T-cell (primary cell): ENCODE results near the gene SCARB1. TPM values are rescaled to one million over a fixed set of nuclear protein-coding genes. Genes with fewer than 3 reads are reported as not detected.
A peak's percentile ranks its signal among the peaks of the same experiment; 100 is the strongest.

ENCODE experiments used
- ATAC-seq, 4 experiments: fragments of 200-7000 bp in 3 of 4; fragments of 150-1000 bp in 1 of 4; cut with Tn5 transposase; replicated peaks in 1 of 4; 1 replicate in 3 of 4; 2 replicates in 1 of 4; pipeline ENCODE4 v1.10.0; 2021; ENCODE audit warnings: moderate library complexity in 3 of 4, mild to moderate bottlenecking in 2 of 4, moderate number of reproducible peaks in 1 of 4
- CTCF ChIA-PET, 2 donors: fragments of 300-600 bp; sonication (Branson Sonifier 250); formaldehyde crosslinking; loops; one replicate each; lab custom pipeline; 2022; ENCODE audit warnings: antibody characterized with exemption in 2 of 2; lab: Charles Lee
- POLR2A ChIA-PET, 2 donors: fragments of 300-600 bp; sonication (Branson Sonifier 250); formaldehyde crosslinking; loops; one replicate each; lab custom pipeline; 2022; ENCODE audit warnings: antibody characterized with exemption in 2 of 2; lab: Charles Lee
- DNase-seq, 35 experiments: peaks; one replicate each; pipeline versions ENCODE4 v3.0.0 to v3.0.0-alpha.2; 2013 to 2023
- H3K27ac ChIP-seq: one replicate; pipeline ENCODE4 v1.5.1; 2013; ENCODE audit warnings: low read length
- H3K27me3 ChIP-seq, 2 experiments: replicated peaks in 1 of 2; 1 replicate in 1 of 2; 2 replicates in 1 of 2; pipeline versions ENCODE4 v1.6.1 to v1.7.0; 2013; ENCODE audit warnings: low read length in 1 of 2, mixed read lengths in 1 of 2; ENCODE audit not compliant: control insufficient read depth in 2 of 2, insufficient read depth in 2 of 2; ENCODE audit errors: extremely low read depth in 1 of 2
- H3K36me3 ChIP-seq, 2 donors: 1 replicate in 1 of 2; 2 replicates in 1 of 2; pipeline versions ENCODE4 v1.6.1 to v1.7.0; 2013; ENCODE audit warnings: low read length in 1 of 2; ENCODE audit not compliant: control insufficient read depth in 2 of 2, insufficient read depth in 1 of 2; ENCODE audit errors: extremely low read depth in 1 of 2
- H3K4me1 ChIP-seq, 2 experiments: 1 replicate in 1 of 2; 2 replicates in 1 of 2; pipeline versions ENCODE4 v1.6.1 to v1.7.0; 2013; ENCODE audit warnings: low read length in 2 of 2, mixed read lengths in 1 of 2; ENCODE audit not compliant: insufficient read depth in 2 of 2, control insufficient read depth in 1 of 2; ENCODE audit errors: extremely low read depth in 1 of 2
- H3K4me3 ChIP-seq, 2 donors: 1 replicate in 1 of 2; 2 replicates in 1 of 2; pipeline versions ENCODE4 v1.5.1 to v1.7.0; 2013; ENCODE audit warnings: mild to moderate bottlenecking in 2 of 2, low read length in 1 of 2, moderate library complexity in 1 of 2; ENCODE audit not compliant: control insufficient read depth in 1 of 2; ENCODE audit errors: extremely low read depth in 1 of 2
- H3K9me3 ChIP-seq: 2 replicates; pipeline ENCODE4 v1.7.0; 2013
- H3K27ac Mint-ChIP-seq, 2 donors: one replicate each; pipeline ENCODE4 v1.8.0; 2020 to 2021; ENCODE audit warnings: mild to moderate bottlenecking in 2 of 2, mixed read lengths in 2 of 2
- H3K27me3 Mint-ChIP-seq, 2 donors: one replicate each; pipeline ENCODE4 v1.8.0; 2021 to 2022; ENCODE audit warnings: mixed read lengths in 2 of 2
- H3K36me3 Mint-ChIP-seq: one replicate; pipeline ENCODE4 v1.8.0; 2021; ENCODE audit warnings: mixed read lengths
- H3K4me1 Mint-ChIP-seq, 3 donors: one replicate each; pipeline ENCODE4 v1.8.0; 2020 to 2022; ENCODE audit warnings: mixed read lengths in 3 of 3, mild to moderate bottlenecking in 1 of 3
- H3K4me3 Mint-ChIP-seq, 3 donors: one replicate each; pipeline ENCODE4 v1.8.0; 2020 to 2022; ENCODE audit warnings: mild to moderate bottlenecking in 3 of 3, mixed read lengths in 3 of 3, moderate library complexity in 3 of 3
- H3K9me3 Mint-ChIP-seq, 3 donors: one replicate each; pipeline ENCODE4 v1.8.0; 2020 to 2022; ENCODE audit warnings: mixed read lengths in 3 of 3
- WGBS: methylation state at CpG from one replicate; pipeline ENCODE4 v1.1.5; 2013; ENCODE audit warnings: missing lambda C conversion rate; ENCODE audit not compliant: insufficient coverage; 5-methylcytosine and 5-hydroxymethylcytosine counted together
- total RNA-seq, 35 experiments: library from RNA in 6 of 35; stranded (reverse) in 6 of 35; fragments of 120-200 nt in 1 of 35; gene quantifications; one replicate each; pipeline versions ENCODE4 v1.2.1 to v1.2.4 and lab custom pipeline; 2013 to 2026

SCARB1 gene
- total RNA-seq, 5 donors from 2014 or later (not counting 1 experiment from before 2014, with no cell fraction given), result 3.1 to 5.6 (median 4.5) TPM

DNA sequence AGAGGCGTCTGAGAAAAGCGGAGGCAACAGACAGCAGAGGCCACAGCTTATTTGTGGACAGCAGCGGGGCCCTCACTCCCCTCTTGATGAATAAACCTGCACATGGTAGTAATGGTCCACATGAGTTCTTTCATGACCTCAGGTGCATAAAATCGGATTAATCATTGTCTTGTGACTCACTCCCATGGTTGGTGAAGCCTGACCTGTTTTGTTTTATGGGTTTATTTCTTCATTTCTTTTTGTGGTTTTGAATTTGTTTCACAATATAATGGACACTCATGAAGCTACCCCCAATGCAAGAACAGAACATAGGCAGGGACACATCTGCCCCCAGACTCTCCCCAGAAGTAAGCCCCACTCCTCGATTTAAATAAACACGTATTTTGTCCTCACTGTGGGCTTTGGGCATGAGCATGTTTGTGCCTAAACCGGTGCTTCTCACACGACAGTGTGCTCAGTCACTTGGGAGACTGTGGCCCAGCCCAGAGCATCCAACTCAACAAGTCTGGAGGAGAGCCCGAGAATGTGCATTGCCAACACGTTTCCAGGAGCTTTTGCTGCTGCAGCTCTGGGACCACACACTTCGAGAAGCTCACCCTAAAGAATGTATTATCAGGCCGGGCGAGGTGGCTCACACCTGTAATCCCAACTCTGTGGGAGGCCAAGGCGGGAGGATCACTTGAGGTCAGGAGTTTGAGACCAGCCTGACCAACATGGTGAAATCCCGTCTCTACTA is 116.1 kb downstream of the SCARB1 start:
- 93% methylated on average over 7 of the region's 15 CpGs for WGBS
- CTCF ChIA-PET, result no interaction called here

DNA sequence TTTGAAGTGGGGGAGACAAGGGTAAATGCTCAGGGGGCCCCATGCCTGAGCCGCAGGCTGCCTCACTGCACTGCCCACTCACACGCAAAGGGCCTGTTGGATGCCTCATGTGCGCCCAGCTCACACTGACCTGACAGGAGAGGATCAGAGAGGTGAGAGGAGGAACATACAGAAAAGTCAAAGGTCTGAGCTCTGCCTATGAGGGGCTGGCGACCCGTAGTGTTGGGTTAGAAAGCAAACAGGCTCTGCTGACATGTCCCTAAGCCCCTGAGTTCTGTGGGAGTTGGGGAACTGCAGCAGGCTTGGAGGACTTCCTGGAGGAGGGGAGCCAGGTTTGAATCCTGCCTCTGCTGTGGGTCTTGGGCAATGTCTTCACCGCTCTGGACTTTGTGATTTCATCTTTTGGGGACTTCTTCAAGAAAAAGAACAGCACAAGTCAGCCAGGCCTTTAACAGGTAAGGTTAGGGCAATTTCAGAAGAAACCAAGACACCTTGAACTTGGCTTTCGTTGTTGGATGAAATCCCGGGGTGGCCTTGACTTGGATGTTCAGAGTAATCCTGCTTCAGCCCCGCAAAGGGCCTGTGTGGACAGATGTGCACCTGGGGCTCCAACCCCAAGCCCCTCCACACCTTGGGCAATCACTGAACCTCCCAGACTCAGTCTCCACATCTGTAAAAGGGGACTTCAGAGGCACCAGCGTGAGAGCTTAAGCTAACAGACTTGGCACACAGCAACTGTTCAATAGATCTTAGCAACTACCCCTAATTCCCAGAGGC is 116.8 kb downstream of the SCARB1 start:
- H3K4me1 Mint-ChIP-seq, result peaks cover 10 to 13% (median 12%) of the 10 kb centered on the region in 3 donors
- H3K27me3 ChIP-seq, result peaks cover 0 to 27% of the 10 kb centered on the region in 2 experiments
- 95% methylated on average over 9 of the region's 10 CpGs for WGBS
- ATAC-seq (no peak), DNase-seq (no peak)
- H3K27ac ChIP-seq, result no peak overlapping the region
- peaks cover 0 to 22% of the 10 kb centered on the region in 2 donors for H3K27me3 Mint-ChIP-seq
- peaks cover 0 to 13% of the 10 kb centered on the region in 2 experiments for H3K4me1 ChIP-seq
- no peak overlapping the region for H3K4me3 Mint-ChIP-seq
- CTCF ChIA-PET, result no interaction called here
- no peaks in the 10 kb centered on the region for H3K9me3 Mint-ChIP-seq
- H3K27ac Mint-ChIP-seq, result no peak overlapping the region
- no peak overlapping the region for H3K4me3 ChIP-seq
- H3K9me3 ChIP-seq, result no peaks in the 10 kb centered on the region
- H3K36me3 ChIP-seq, result no peaks in the 10 kb centered on the region
- H3K36me3 Mint-ChIP-seq, result no peaks in the 10 kb centered on the region
- POLR2A ChIA-PET, result no interaction called here

More for the DNA sequence above, 116.1 kb downstream of the SCARB1 start:
- no peaks in the 10 kb centered on the region for H3K9me3 ChIP-seq
- ATAC-seq, result no peak
- H3K4me1 ChIP-seq, result peaks cover 0 to 13% of the 10 kb centered on the region in 2 experiments
- no peak overlapping the region for H3K27ac Mint-ChIP-seq
- H3K36me3 Mint-ChIP-seq, result no peaks in the 10 kb centered on the region
- no peaks in the 10 kb centered on the region for H3K9me3 Mint-ChIP-seq
- H3K4me3 ChIP-seq, result no peak overlapping the region
- no peak overlapping the region for H3K4me3 Mint-ChIP-seq
- H3K27ac ChIP-seq, result no peak overlapping the region
- H3K4me1 Mint-ChIP-seq, result peaks cover 10 to 13% (median 12%) of the 10 kb centered on the region in 3 donors
- H3K27me3 Mint-ChIP-seq, result peaks cover 1 to 22% of the 10 kb centered on the region in 2 donors
- peaks cover 0 to 27% of the 10 kb centered on the region in 2 experiments for H3K27me3 ChIP-seq
- no peak for DNase-seq
- POLR2A ChIA-PET, result no interaction called here
- H3K36me3 ChIP-seq, result no peaks in the 10 kb centered on the region

DNA sequence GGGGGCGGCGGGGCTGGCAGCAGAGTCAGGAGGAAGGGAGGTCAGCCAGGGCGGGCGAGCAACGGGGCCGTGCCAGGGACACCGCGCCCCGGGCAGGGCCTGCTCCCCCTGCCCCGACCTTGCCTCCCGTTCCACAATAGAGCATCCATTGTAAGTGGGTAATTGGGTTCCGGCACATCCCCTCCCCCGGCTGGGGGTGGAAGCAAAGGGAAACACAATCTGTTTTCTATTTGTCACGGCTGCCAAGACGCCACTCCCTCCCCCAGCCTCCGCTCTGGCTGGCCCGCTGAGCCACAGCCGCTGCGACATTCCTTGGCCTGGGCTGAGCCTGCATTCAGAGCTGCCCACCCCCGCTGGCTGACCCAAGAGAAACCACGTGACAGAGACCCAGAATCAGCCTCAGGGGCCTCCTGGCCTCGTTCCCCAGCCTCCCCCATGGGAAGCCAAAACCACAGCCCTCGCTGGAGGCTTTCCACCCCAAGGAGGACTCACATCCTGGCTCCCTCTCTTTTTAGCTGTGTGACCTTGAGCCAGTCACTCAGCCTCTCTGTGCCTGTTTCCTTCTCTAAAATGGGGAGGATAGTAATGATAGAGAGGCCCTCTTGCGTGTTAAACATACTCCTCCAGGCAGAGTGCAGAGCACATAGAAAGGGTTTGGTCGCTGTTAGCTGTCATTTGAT is 117.6 kb downstream of the SCARB1 start:
- Histone ChIP-seq H3K9me3 (no peaks in the 10 kb centered on the region), H3K4me1 (peaks cover 0 to 13% of the 10 kb centered on the region in 2 experiments), H3K27ac (no peak overlapping the region), H3K36me3 (no peaks in the 10 kb centered on the region), H3K27me3 (peaks cover 0 to 30% of the 10 kb centered on the region in 2 experiments), H3K4me3 (no peak overlapping the region)
- ATAC-seq (peak; percentile 30 to 64 (median 38)), DNase-seq (peak in 7 of 35 experiments; percentile 9 to 46 (median 21))
- H3K4me3 Mint-ChIP-seq, result peak overlapping the region in 1 of 3 donors; percentile 59
- no peaks in the 10 kb centered on the region for H3K36me3 Mint-ChIP-seq
- H3K27ac Mint-ChIP-seq, result no peak overlapping the region
- peaks cover 0 to 17% of the 10 kb centered on the region in 2 donors for H3K27me3 Mint-ChIP-seq
- no peaks in the 10 kb centered on the region for H3K9me3 Mint-ChIP-seq
- WGBS, result 36% methylated on average over 13 of the region's 25 CpGs
- POLR2A ChIA-PET, result no interaction called here
- peaks cover 12 to 17% (median 13%) of the 10 kb centered on the region in 3 donors for H3K4me1 Mint-ChIP-seq
- CTCF ChIA-PET, result no interaction called here

DNA sequence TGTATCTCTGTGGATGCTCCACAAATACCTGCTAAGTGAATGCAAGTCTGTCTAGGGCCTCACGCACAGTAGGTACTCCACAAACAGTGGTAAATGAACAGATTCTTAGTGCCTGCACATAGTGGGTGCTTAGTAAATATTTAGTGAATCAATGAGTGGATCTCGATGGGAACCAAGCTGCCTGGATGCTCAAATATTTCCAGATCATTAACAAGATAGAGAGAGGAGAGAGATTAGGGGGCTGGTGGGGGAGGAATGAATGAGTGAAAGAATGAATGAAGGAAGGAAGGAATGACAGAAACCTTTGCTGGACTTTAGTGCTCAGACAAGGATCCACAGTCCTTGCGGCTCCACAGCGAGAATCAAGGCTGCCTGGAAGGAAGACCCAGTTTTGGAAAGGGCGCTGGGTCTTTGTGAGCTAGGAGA is 118.2 kb downstream of the SCARB1 start:
- ChIA-PET POLR2A (no interaction called here), CTCF (no interaction called here)
- Histone ChIP-seq H3K4me1 (peaks cover 0 to 18% of the 10 kb centered on the region in 2 experiments), H3K9me3 (no peaks in the 10 kb centered on the region), H3K27ac (no peak overlapping the region), H3K36me3 (no peaks in the 10 kb centered on the region), H3K4me3 (no peak overlapping the region), H3K27me3 (peaks cover 0 to 34% of the 10 kb centered on the region in 2 experiments)
- H3K27ac Mint-ChIP-seq, result no peak overlapping the region
- WGBS, result 89% methylated on average over 3 of the region's 5 CpGs
- H3K4me3 Mint-ChIP-seq, result peak overlapping the region in 1 of 3 donors; percentile 59
- no peaks in the 10 kb centered on the region for H3K36me3 Mint-ChIP-seq
- ATAC-seq (peak in 1 of 4 experiments; percentile 18), DNase-seq (no peak)
- H3K4me1 Mint-ChIP-seq, result peaks cover 13 to 20% (median 17%) of the 10 kb centered on the region in 3 donors
- no peaks in the 10 kb centered on the region for H3K9me3 Mint-ChIP-seq
- peaks cover 0 to 14% of the 10 kb centered on the region in 2 donors for H3K27me3 Mint-ChIP-seq

DNA sequence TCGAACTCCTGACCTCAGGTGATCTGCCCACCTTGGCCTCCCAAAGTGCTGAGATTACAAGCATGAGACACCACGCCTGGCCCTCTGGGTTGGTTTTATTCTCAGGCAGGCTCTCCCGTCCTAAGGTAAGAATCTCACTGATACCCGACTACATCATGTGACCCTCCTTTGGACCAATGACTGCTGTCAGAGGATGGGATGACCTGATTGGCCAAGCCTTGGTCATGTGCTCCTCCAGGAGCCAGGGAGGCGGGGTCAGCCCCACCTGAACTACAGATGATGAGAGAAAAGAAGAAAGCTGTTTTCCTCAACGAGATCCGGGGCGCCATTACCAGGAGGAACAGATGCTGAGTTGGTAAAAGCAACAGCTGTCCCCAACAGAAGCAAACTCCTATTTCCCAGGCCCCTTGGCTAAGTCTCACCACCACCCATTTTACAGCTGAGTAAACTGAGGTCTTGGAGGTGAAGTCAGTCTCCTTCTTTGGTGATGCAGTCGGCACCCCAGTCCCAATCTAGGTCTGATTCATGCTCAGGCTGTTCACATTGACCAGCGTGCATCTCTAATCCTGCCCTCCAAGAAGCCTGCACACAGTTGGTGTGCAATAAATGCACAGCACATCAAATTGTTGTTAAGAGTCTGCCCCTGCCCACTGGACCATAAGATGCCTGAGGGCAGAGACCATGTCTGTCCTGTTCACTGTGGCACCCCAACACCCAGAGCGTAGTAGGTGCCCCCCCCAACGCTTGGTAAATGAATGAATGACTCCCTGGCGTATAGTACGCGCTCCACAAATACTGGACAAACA is 118.8 kb downstream of the SCARB1 start:
- H3K27me3 Mint-ChIP-seq, result peaks cover 0 to 14% of the 10 kb centered on the region in 2 donors
- peaks cover 0 to 29% of the 10 kb centered on the region in 2 experiments for H3K27me3 ChIP-seq
- no peak overlapping the region for H3K4me3 ChIP-seq
- H3K27ac Mint-ChIP-seq, result no peak overlapping the region
- WGBS, result 93% methylated on average over 3 of the region's 15 CpGs
- ChIA-PET CTCF (no interaction called here), POLR2A (no interaction called here)
- peaks cover 17 to 24% (median 18%) of the 10 kb centered on the region in 3 donors for H3K4me1 Mint-ChIP-seq
- no peaks in the 10 kb centered on the region for H3K9me3 ChIP-seq
- H3K36me3 Mint-ChIP-seq, result no peaks in the 10 kb centered on the region
- H3K9me3 Mint-ChIP-seq, result no peaks in the 10 kb centered on the region
- H3K4me1 ChIP-seq, result peaks cover 0 to 14% of the 10 kb centered on the region in 2 experiments
- H3K36me3 ChIP-seq, result no peaks in the 10 kb centered on the region
- ATAC-seq, result no peak
- H3K27ac ChIP-seq, result no peak overlapping the region
- no peak for DNase-seq
- peak overlapping the region in 1 of 3 donors; percentile 59 for H3K4me3 Mint-ChIP-seq
